Measurements from ENCODE around the gene TEF.
A peak's percentile ranks its signal among the peaks of the same experiment; 100 is the strongest.
"Not testable (repeated sequence)": the region's sequence is repeated elsewhere in the genome, so short reads cannot be mapped to it uniquely, and the experiment has no call there.

TEF gene

DNA sequence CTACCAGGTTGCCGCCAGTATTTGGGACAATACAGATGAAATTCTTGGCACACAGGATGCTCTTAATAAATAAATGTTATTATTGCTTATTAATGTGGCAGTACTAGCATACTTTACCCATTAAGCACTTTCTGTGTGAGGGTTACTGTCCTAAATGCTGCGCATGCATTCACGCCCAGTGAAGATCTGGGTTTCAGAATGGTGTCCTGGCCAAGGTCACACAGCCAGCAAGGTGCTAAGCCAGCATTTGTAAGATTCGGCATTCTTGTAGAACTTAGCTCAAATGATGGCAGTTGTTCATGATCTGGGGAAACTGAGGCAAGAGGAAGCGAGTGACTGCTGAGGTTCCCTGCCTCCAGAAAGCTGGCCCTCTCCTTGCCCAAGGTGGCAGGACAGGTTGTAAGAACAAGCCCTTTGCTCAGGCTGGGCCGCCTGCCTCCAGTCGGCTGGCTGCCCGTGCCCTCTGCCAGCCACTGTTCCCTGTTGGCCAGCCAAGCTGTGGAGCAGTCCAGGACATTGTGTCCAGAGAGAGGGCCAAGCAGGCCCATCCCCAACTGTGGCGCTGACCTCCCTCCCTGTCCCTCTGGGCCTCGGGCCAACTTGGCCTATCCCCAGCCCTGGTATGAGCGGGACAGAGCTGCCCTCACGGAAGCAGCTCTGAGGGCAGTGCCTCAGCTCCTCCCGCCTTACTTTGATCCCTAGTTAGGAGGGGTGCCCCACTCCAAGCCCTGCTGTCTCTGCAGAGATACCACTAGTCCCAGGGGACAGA, 36.1 kb downstream of the TEF start:
- peak; percentile 32 for DNase-seq (ENCODE audit: low read depth)
- H3K4me3 ChIP-seq (ENCODE audit: low read length) = no peak overlapping the region
- TF ChIP-seq, protein P1, sequence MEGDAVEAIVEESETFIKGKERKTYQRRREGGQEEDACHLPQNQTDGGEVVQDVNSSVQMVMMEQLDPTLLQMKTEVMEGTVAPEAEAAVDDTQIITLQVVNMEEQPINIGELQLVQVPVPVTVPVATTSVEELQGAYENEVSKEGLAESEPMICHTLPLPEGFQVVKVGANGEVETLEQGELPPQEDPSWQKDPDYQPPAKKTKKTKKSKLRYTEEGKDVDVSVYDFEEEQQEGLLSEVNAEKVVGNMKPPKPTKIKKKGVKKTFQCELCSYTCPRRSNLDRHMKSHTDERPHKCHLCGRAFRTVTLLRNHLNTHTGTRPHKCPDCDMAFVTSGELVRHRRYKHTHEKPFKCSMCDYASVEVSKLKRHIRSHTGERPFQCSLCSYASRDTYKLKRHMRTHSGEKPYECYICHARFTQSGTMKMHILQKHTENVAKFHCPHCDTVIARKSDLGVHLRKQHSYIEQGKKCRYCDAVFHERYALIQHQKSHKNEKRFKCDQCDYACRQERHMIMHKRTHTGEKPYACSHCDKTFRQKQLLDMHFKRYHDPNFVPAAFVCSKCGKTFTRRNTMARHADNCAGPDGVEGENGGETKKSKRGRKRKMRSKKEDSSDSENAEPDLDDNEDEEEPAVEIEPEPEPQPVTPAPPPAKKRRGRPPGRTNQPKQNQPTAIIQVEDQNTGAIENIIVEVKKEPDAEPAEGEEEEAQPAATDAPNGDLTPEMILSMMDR (conservative IDR thresholded peaks at IDR 0.05; ENCODE audit: low read length) = no peak

DNA sequence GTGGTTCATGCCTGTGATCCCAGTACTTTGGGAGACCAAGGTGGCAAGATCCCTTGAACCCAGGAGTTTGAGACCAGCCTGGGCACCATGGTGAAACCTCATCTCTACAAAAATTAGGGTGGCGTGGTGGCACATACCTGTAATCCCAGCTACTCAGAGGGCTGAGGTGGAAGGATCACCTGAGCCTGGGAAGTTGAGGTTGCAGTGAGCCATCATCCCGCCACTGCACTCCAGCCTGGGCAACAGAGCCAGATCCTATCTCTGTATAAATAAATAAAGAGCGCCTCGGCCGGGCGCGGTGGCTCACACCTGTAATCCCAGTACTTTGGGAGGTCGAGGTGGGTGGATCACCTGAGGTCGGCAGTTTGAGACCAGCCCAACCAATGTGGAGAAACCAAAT, 37.0 kb downstream of the TEF start:
- TF ChIP-seq, protein P1 (conservative IDR thresholded peaks at IDR 0.05; ENCODE audit: low read length) = no peak
- DNase-seq (ENCODE audit: low read depth) = no peak
- no peak overlapping the region for H3K4me3 ChIP-seq (ENCODE audit: low read length)

DNA sequence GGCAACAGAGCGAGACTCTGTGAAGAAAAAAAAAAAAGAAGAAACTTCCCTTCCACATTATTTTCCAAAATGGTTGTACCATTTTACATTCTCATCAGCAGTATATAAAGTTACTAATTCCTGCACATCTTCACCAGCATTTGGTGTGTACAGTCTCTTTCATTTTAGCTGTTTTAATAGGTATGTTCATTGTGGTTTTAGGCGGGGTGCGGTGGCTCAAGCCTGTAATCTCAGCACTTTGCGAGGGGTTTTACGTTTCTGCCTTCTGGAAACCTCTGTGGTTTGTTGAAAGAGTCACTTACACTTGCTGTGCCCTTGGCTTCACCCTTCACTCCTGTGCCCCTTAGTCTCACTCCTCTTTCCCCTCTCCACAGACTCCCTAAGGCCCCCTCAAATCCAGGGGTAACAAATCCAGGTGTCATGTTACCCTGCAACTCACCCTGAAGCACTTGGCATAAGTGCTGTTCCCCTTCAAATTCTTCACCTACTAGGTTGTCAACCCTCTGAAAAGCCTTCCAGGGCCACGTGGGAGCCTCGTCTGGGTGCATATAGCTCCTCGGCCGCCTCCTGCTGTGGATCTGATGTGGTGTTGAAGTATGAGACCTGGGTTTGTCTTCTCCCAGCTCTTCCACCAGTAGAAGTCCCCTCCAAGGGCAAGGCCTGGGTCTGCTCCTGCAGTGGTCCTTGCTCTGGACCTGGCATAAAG, 44.1 kb downstream of the TEF start:
- DNase-seq (ENCODE audit: low read depth) = no peak
- H3K4me3 ChIP-seq (ENCODE audit: low read length) = no peak overlapping the region
- TF ChIP-seq, protein P1 (conservative IDR thresholded peaks at IDR 0.05; ENCODE audit: low read length) = no peak

DNA sequence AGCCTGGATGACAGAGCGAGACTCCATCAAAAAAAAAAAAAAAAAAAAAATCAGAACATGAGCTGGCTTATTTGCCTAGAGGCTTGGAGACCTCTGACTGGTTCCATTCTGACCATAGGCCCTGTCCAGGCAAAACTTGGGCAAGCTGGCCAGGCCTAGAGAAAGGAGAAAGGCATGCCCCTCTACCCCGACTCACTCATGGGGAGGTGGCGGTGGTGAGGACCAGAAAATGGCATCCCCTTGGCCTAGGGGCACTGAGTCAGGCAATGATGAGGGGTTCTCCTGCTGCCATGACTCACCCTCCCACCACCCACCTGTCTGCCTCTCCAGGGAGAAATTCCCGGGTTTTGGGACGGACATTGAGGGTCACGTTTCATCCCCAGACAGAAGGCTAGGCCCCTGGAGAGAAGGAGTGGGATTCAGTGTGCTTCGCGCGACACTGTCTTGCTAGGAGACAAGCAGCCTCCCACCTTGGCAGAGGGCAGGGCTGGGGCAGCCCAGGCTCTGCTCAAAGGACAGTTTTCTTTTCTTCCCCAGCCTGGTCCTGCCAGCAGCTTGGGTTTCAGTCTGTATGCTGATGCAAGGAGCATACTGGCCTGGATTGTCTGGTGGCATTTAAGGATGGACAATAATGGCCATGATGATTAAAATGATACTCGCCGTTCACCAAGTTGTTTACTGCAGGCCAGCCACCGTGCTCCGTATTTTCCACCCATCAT, 47.6 kb downstream of the TEF start:
- no peak for DNase-seq (ENCODE audit: low read depth)
- no peak overlapping the region for H3K4me3 ChIP-seq (ENCODE audit: low read length)
- TF ChIP-seq, protein P1 (conservative IDR thresholded peaks at IDR 0.05; ENCODE audit: low read length) = no peak

DNA sequence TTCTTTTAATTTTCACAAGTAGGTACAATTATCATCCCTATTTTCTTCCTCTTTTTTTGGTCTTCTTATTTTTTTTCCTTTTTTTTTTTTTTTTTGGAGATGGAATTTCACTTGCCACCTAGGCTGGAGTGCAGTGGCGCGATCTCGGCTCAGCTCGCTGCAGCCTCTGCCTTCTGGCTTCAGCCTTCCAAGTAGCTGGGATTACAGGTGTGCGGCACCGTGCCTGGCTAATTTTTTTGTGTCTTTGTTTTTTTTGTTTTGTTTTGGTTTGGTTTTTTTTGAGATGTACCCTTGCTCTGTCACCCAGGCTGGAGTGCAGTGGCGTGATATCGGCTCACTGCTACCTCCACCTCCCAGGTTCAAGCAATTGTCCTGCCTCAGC, 48.2 kb downstream of the TEF start:
- no peak for DNase-seq (ENCODE audit: low read depth)
- no peak overlapping the region for H3K4me3 ChIP-seq (ENCODE audit: low read length)
- TF ChIP-seq, protein P1 (conservative IDR thresholded peaks at IDR 0.05; ENCODE audit: low read length) = no peak

DNA sequence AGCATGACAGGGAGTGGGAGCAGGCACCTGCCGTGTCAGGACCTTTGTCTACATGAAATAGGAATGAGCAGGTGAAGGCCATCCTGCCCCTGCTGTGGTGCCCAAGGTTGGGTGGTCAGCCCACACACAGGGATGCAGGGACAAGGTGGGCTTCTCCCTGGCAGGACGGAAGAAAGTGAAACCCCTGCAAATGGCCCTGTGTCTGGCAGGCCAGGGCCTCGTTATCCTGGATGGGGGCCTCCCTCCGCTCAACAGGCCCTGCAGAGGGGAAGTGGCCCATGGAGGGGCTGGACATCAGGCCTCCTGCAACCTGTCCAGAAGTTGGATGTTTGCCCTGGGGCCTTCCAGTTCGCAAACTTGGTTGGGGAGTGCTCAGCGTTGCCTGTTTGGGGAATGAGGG, 49.9 kb downstream of the TEF start:
- TF ChIP-seq, protein P1 (conservative IDR thresholded peaks at IDR 0.05; ENCODE audit: low read length) = no peak
- no peak overlapping the region for H3K4me3 ChIP-seq (ENCODE audit: low read length)
- DNase-seq (ENCODE audit: low read depth) = no peak

DNA sequence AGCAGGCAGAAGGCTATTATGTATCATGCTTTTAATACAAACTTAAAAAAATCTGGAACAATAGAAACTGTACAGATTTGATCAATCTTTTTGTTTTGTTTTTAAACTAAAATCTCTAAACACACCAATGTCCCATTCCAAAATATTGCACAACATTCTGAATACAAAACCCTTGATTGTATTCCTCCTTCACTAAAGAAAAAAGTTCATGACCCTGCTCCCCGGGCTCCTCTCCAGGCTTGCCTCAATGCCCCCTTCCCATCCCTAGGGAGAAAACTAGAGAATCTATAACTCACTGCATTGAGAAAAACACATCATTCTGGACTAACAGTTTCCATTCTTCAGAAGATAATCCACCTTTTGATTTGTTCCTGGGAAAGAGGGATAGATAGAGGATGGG, 51.7 kb downstream of the TEF start:
- DNase-seq (ENCODE audit: low read depth) = peak; percentile 32

DNA sequence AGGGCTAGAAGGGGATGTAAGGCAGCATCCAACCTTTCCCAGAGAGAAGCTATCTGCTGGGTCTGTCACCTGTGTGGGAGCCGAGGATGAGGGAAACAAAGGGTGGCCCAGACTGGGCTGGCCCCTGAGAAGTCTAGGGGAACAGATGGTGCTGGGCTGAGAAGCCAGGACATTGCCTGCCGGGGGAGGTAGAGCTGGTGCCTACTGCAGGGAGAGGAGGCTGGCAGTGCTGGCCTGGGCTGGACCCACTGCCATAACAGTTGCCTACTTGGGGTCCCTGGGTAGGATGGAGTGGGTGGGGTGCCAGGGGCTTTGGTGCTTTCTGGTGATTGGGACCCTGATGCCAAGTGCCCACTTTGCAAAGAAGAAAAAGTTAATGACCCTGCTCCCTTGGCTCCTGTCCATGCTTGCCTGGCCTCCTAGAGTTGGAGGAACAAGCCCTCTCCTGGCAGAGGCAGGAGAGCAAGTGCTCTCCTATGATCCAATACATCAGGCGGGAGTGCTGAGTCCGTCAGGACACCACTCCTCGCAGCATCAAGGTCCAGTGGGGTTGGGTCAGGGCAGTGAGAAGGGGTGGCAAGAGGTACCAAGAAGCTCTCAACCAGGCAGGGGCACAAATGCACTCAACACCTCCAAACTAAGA, 52.7 kb downstream of the TEF start:
- not testable (repeated sequence) for DNase-seq (ENCODE audit: low read depth); H3K4me3 ChIP-seq (ENCODE audit: low read length)

More for the DNA sequence above, 51.7 kb downstream of the TEF start:
- H3K4me3 ChIP-seq (ENCODE audit: low read length) = not testable (repeated sequence)
